H9 (cell line): Measurements from ENCODE around the gene TRMU. TPM values are rescaled to one million over a fixed set of nuclear protein-coding genes. Genes with fewer than 3 reads are reported as not detected.

ENCODE experiments used
- DNase-seq: peaks from one replicate; pipeline ENCODE4 v3.0.0-alpha.2; 2017
- H2AFZ ChIP-seq: one replicate; pipeline ENCODE4 v1.6.1; 2013; ENCODE audit warnings: mild to moderate bottlenecking, low read length, control low read depth, moderate library complexity
- H2AK5ac ChIP-seq: 2 replicates; pipeline ENCODE4 v1.6.1; 2013; ENCODE audit warnings: low read length, control low read depth, mixed read lengths; ENCODE audit not compliant: insufficient read length
- H2BK120ac ChIP-seq: one replicate; pipeline ENCODE4 v1.6.1; 2013; ENCODE audit warnings: low read depth, mild to moderate bottlenecking, low read length, control low read depth, inconsistent platforms; ENCODE audit not compliant: poor library complexity, severe bottlenecking
- H2BK12ac ChIP-seq: 2 replicates; pipeline ENCODE4 v1.6.1; 2013; ENCODE audit warnings: low read length, control low read depth, mixed read lengths, low read depth; ENCODE audit not compliant: insufficient read length
- H2BK15ac ChIP-seq: 2 replicates; pipeline ENCODE4 v1.6.1; 2013; ENCODE audit warnings: low read depth, low read length, control low read depth
- H2BK20ac ChIP-seq: one replicate; pipeline ENCODE4 v1.6.1; 2013; ENCODE audit warnings: low read depth, mild to moderate bottlenecking, low read length, control low read depth, inconsistent platforms; ENCODE audit not compliant: poor library complexity, severe bottlenecking
- H2BK5ac ChIP-seq: 2 replicates; pipeline ENCODE4 v1.6.1; 2013; ENCODE audit warnings: low read length, control low read depth, mixed read lengths; ENCODE audit not compliant: insufficient read length
- H3K14ac ChIP-seq: 2 replicates; pipeline ENCODE4 v1.6.1; 2013; ENCODE audit warnings: low read length, control low read depth; ENCODE audit not compliant: insufficient read depth
- H3K18ac ChIP-seq: 2 replicates; pipeline ENCODE4 v1.6.1; 2013; ENCODE audit warnings: low read depth, mild to moderate bottlenecking, mixed read lengths, low read length, control low read depth; ENCODE audit not compliant: insufficient read length
- H3K23ac ChIP-seq: 2 replicates; pipeline ENCODE4 v1.6.1; 2013; ENCODE audit warnings: low read length, control low read depth, mixed read lengths, low read depth; ENCODE audit not compliant: insufficient read length
- H3K23me2 ChIP-seq: 2 replicates; pipeline ENCODE4 v1.6.1; 2013; ENCODE audit warnings: low read depth, mild to moderate bottlenecking, mixed read lengths, low read length, control low read depth; ENCODE audit not compliant: insufficient read length, poor library complexity, severe bottlenecking
- H3K27ac ChIP-seq: 2 replicates; pipeline ENCODE4 v1.5.1; 2013; ENCODE audit warnings: low read length, control low read depth, mixed read lengths, low read depth; ENCODE audit not compliant: insufficient read length
- H3K27me3 ChIP-seq: 2 replicates; pipeline ENCODE4 v1.6.1; 2013; ENCODE audit warnings: low read length, control low read depth, inconsistent platforms; ENCODE audit not compliant: insufficient read depth
- H3K4ac ChIP-seq: 2 replicates; pipeline ENCODE4 v1.6.1; 2013; ENCODE audit warnings: low read depth, mild to moderate bottlenecking, control low read depth, inconsistent platforms, low read length, moderate library complexity
- H3K4me1 ChIP-seq: 2 replicates; pipeline ENCODE4 v1.6.1; 2013; ENCODE audit warnings: low read length, control low read depth, inconsistent platforms; ENCODE audit not compliant: insufficient read depth
- H3K4me2 ChIP-seq: 2 replicates; pipeline ENCODE4 v1.6.1; 2013; ENCODE audit warnings: low read length, control low read depth, mixed read lengths; ENCODE audit not compliant: insufficient read length, insufficient read depth
- H3K56ac ChIP-seq: 2 replicates; pipeline ENCODE4 v1.6.1; 2013; ENCODE audit warnings: low read depth, mild to moderate bottlenecking, mixed read lengths, low read length, control low read depth; ENCODE audit not compliant: insufficient read length
- H3K79me1 ChIP-seq: 2 replicates; pipeline ENCODE4 v1.6.1; 2013; ENCODE audit warnings: low read depth, mild to moderate bottlenecking, moderate library complexity, low read length, control low read depth, inconsistent platforms; ENCODE audit not compliant: insufficient read depth, poor library complexity, severe bottlenecking
- H3K79me2 ChIP-seq: 2 replicates; pipeline ENCODE4 v1.6.1; 2013; ENCODE audit warnings: low read length, control low read depth, inconsistent platforms; ENCODE audit not compliant: insufficient read depth
- H3K9ac ChIP-seq: 2 replicates; pipeline ENCODE4 v1.6.1; 2013; ENCODE audit warnings: low read length, control low read depth, mixed read lengths; ENCODE audit not compliant: insufficient read length; ENCODE audit errors: extremely low read depth
- H3K9me3 ChIP-seq: one replicate; pipeline ENCODE4 v1.6.1; 2013; ENCODE audit warnings: low read depth, low read length, inconsistent platforms; ENCODE audit not compliant: control insufficient read depth
- H3T11ph ChIP-seq: one replicate; pipeline ENCODE4 v1.6.1; 2013; ENCODE audit warnings: mild to moderate bottlenecking, low read length, control low read depth, inconsistent platforms
- H4K20me1 ChIP-seq: one replicate; pipeline ENCODE4 v1.6.1; 2013; ENCODE audit not compliant: control insufficient read depth, insufficient read length, insufficient read depth
- H4K5ac ChIP-seq: 2 replicates; pipeline ENCODE4 v1.6.1; 2013; ENCODE audit warnings: low read depth, mild to moderate bottlenecking, mixed read lengths, low read length, control low read depth; ENCODE audit not compliant: insufficient read length
- H4K8ac ChIP-seq: replicated peaks from 2 replicates; pipeline ENCODE4 v1.6.1; 2013; ENCODE audit warnings: low read length, control low read depth, mixed read lengths, low read depth; ENCODE audit not compliant: insufficient read length
- H4K91ac ChIP-seq: 2 replicates; pipeline ENCODE4 v1.6.1; 2013; ENCODE audit warnings: low read depth, mild to moderate bottlenecking, moderate library complexity, mixed read lengths, low read length, control low read depth; ENCODE audit not compliant: insufficient read length
- H3K27ac Mint-ChIP-seq, 3 experiments: 2 replicates in 2 of 3; 3 replicates in 1 of 3; pipeline ENCODE4 v1.8.0; 2020 to 2021; ENCODE audit warnings: mixed read lengths in 3 of 3, mild to moderate bottlenecking in 1 of 3, moderate library complexity in 1 of 3
- H3K27me3 Mint-ChIP-seq: 2 replicates; pipeline ENCODE4 v1.8.0; 2021; ENCODE audit warnings: low read depth, mild to moderate bottlenecking, moderate library complexity, mixed read lengths
- H3K36me3 Mint-ChIP-seq, 3 experiments: 2 replicates in 2 of 3; 3 replicates in 1 of 3; pipeline ENCODE4 v1.8.0; 2020 to 2021; ENCODE audit warnings: low read depth in 3 of 3, mixed read lengths in 3 of 3; ENCODE audit not compliant: insufficient read depth in 1 of 3
- H3K4me1 Mint-ChIP-seq, 2 experiments: 2 replicates each; pipeline ENCODE4 v1.8.0; 2020; ENCODE audit warnings: mixed read lengths in 2 of 2
- H3K4me3 Mint-ChIP-seq, 2 experiments: 2 replicates in 1 of 2; 3 replicates in 1 of 2; pipeline ENCODE4 v1.8.0; 2020 to 2021; ENCODE audit warnings: mild to moderate bottlenecking in 2 of 2, mixed read lengths in 2 of 2, moderate library complexity in 1 of 2
- H3K9me3 Mint-ChIP-seq, 2 experiments: 2 replicates in 1 of 2; 3 replicates in 1 of 2; pipeline ENCODE4 v1.8.0; 2020; ENCODE audit warnings: mild to moderate bottlenecking in 2 of 2, mixed read lengths in 2 of 2, moderate library complexity in 1 of 2
- WGBS: extraction: QIAGEN DNeasy Blood & Tissue Kit; methylation state at CpG from one replicate; pipeline ENCODE4 v1.1.7; 2013; ENCODE audit warnings: missing lambda C conversion rate, low lambda C conversion rate, mixed read lengths; ENCODE audit not compliant: insufficient read length; ENCODE audit errors: extremely low coverage; 5-methylcytosine and 5-hydroxymethylcytosine counted together
- total RNA-seq: library from RNA; stranded (reverse); gene quantifications from 2 replicates; pipeline ENCODE4 v1.2.1, GENCODE V29; 2021
- TF ChIP-seq, protein P1 (sequence below): fragments of 200-600 bp; sonication (generic); conservative IDR thresholded peaks from 3 replicates; pipeline ENCODE4 v1.8.0; 2021; ENCODE audit warnings: antibody characterized with exemption, mild to moderate bottlenecking

TRMU gene
- total RNA-seq, 1 experiment from 2014 or later = 86.3 TPM

GRCh38 chr22:46290121-46290842 is 45.2 kb upstream of the TRMU start:
- H2AFZ ChIP-seq = no peak overlapping the region
- H2BK12ac ChIP-seq = no peak overlapping the region
- peaks cover 3% of the 10 kb centered on the region in 2 experiments for H3K4me1 Mint-ChIP-seq
- H3K27me3 Mint-ChIP-seq = no peaks in the 10 kb centered on the region; the same call in 1 of the 2 replicates
- no peak overlapping the region for H3K18ac ChIP-seq
- H3K4me1 ChIP-seq = no peaks in the 10 kb centered on the region
- no peak overlapping the region for H4K91ac ChIP-seq
- H3K4me2 ChIP-seq = no peak overlapping the region
- H3K14ac ChIP-seq = no peak overlapping the region; the same call in 1 of the 2 replicates
- TF ChIP-seq, protein P1, sequence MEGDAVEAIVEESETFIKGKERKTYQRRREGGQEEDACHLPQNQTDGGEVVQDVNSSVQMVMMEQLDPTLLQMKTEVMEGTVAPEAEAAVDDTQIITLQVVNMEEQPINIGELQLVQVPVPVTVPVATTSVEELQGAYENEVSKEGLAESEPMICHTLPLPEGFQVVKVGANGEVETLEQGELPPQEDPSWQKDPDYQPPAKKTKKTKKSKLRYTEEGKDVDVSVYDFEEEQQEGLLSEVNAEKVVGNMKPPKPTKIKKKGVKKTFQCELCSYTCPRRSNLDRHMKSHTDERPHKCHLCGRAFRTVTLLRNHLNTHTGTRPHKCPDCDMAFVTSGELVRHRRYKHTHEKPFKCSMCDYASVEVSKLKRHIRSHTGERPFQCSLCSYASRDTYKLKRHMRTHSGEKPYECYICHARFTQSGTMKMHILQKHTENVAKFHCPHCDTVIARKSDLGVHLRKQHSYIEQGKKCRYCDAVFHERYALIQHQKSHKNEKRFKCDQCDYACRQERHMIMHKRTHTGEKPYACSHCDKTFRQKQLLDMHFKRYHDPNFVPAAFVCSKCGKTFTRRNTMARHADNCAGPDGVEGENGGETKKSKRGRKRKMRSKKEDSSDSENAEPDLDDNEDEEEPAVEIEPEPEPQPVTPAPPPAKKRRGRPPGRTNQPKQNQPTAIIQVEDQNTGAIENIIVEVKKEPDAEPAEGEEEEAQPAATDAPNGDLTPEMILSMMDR = no peak
- no peak overlapping the region for H2AK5ac ChIP-seq
- H3K27me3 ChIP-seq = no peaks in the 10 kb centered on the region
- no peak overlapping the region for H2BK5ac ChIP-seq
- no peaks in the 10 kb centered on the region for H3K23me2 ChIP-seq
- no peak overlapping the region for H3K27ac ChIP-seq
- no peak overlapping the region for H2BK15ac ChIP-seq
- no peaks in the 10 kb centered on the region for H3K79me1 ChIP-seq
- H4K5ac ChIP-seq = no peak overlapping the region
- H4K20me1 ChIP-seq = no peaks in the 10 kb centered on the region
- no peak overlapping the region for H3K23ac ChIP-seq
- no peaks in the 10 kb centered on the region for H3K9me3 ChIP-seq
- H3K27ac Mint-ChIP-seq = peak overlapping the region in 2 of 3 experiments; percentile 49 to 90; a peak in 1 of 7 replicates
- no CpG with 5 or more reads among the region's 17 CpGs for WGBS
- H3K56ac ChIP-seq = no peak overlapping the region
- H3K79me2 ChIP-seq = no peaks in the 10 kb centered on the region
- H2BK20ac ChIP-seq = no peak overlapping the region
- no peak overlapping the region for H3K4ac ChIP-seq
- H3T11ph ChIP-seq = no peak overlapping the region
- H3K9ac ChIP-seq = no peak overlapping the region
- no peak overlapping the region for H3K4me3 Mint-ChIP-seq
- no peak overlapping the region for H2BK120ac ChIP-seq
- H3K9me3 Mint-ChIP-seq = no peaks in the 10 kb centered on the region
- peaks cover 2 to 34% (median 29%) of the 10 kb centered on the region in 3 experiments; a peak in 6 of 7 replicates for H3K36me3 Mint-ChIP-seq
- no peak for DNase-seq
- H4K8ac ChIP-seq = no peak overlapping the region
